AG04450 (cell line): ENCODE results near the gene CEP131. TPM values are rescaled to one million over a fixed set of nuclear protein-coding genes. Genes with fewer than 3 reads are reported as not detected.

Source experiments
- CTCF ChIA-PET: fragments of 300-600, 350-600 bp; formaldehyde crosslinking; extraction: SDS; loops from one replicate; lab custom pipeline; 2022; ENCODE audit warnings: antibody characterized with exemption, inconsistent platforms; lab: Charles Lee
- POLR2A ChIA-PET: fragments of 350-600 bp; formaldehyde crosslinking; extraction: SDS; loops from one replicate; lab custom pipeline; 2021; ENCODE audit warnings: antibody characterized with exemption, inconsistent platforms; lab: Yijun Ruan, JAX
- DNase-seq: peaks from one replicate; pipeline ENCODE4 v3.0.0-alpha.2; 2011; ENCODE audit warnings: low read depth, low spot score
- H3K27ac ChIP-seq: one replicate; pipeline ENCODE4 v1.5.1; 2012; ENCODE audit warnings: low read depth, low read length, control low read depth
- H3K27me3 ChIP-seq: one replicate; pipeline ENCODE4 v1.6.0; 2012; ENCODE audit warnings: low read length; ENCODE audit not compliant: control insufficient read depth, insufficient read depth
- H3K4me3 ChIP-seq: 2 replicates; pipeline ENCODE4 v1.5.1; 2011; ENCODE audit warnings: mild to moderate bottlenecking, low read depth, low read length, control low read depth
- H3K9me3 ChIP-seq: 2 replicates; pipeline ENCODE4 v1.5.1; 2012; ENCODE audit warnings: low read length; ENCODE audit not compliant: control insufficient read depth, insufficient read depth
- CTCF ChIP-seq: IDR thresholded peaks from 2 replicates; pipeline ENCODE4 v1.5.1; 2011; ENCODE audit warnings: low read depth, low read length, control low read depth, inconsistent platforms
- polyA plus RNA-seq: library from polyadenylated mRNA; depleted of rRNA; stranded (reverse); fragments of >200 nt; gene quantifications from 2 replicates; pipeline ENCODE4 v1.2.3, GENCODE V29; 2011

CEP131 gene
- polyA plus RNA-seq, 1 experiment: 2.2 TPM

GRCh38 chr17:81252326-81252986, 29.7 kb upstream of the CEP131 start:
- no peak for DNase-seq
- ChIA-PET POLR2A (interaction anchor here (0.5 kb wide), 2 partner anchors 258 to 284 kb away, joined by 3 to 4 read pairs; no protein-coding TSS in a partner anchor), CTCF (interaction anchor here (0.5 to 1.3 kb wide), 7 partner anchors 39 to 349 kb away, joined by 3 to 14 read pairs (median 3); no protein-coding TSS in a partner anchor)
- H3K9me3 ChIP-seq: peaks cover 8% of the 10 kb centered on the region; the same call in 1 of the 2 replicates
- no peak overlapping the region for H3K4me3 ChIP-seq
- H3K27me3 ChIP-seq: no peaks in the 10 kb centered on the region
- no peak for TF ChIP-seq CTCF
- H3K27ac ChIP-seq: no peak overlapping the region

- no peaks in the 10 kb centered on the region for H3K27me3 ChIP-seq
- no peak overlapping the region for H3K27ac ChIP-seq
- TF ChIP-seq CTCF: no peak
- H3K9me3 ChIP-seq: peaks cover 8% of the 10 kb centered on the region; the same call in 1 of the 2 replicates
- ChIA-PET CTCF (interaction anchor here (0.5 kb wide), 1 partner anchor 246 kb away, joined by 3 read pairs; no protein-coding TSS in a partner anchor), POLR2A (interaction anchor here (0.5 kb wide), 1 partner anchor 285 kb away, joined by 3 read pairs; no protein-coding TSS in a partner anchor)
- no peak overlapping the region for H3K4me3 ChIP-seq
- no peak for DNase-seq
These were observed 29.0 kb upstream of the CEP131 start for GRCh38 chr17:81251709-81252301.

GRCh38 chr17:81251094-81251708, 28.4 kb upstream of the CEP131 start:
- CTCF ChIA-PET: interaction anchor here (0.5 kb wide), 1 partner anchor 246 kb away, joined by 3 read pairs; no protein-coding TSS in a partner anchor
- POLR2A ChIA-PET: no interaction called here

GRCh38 chr17:81250286-81251093, 27.7 kb upstream of the CEP131 start:
- ChIA-PET CTCF (no interaction called here), POLR2A (no interaction called here)
- Histone ChIP-seq H3K9me3 (peaks cover 8% of the 10 kb centered on the region; the same call in 1 of the 2 replicates), H3K4me3 (no peak overlapping the region), H3K27me3 (no peaks in the 10 kb centered on the region), H3K27ac (no peak overlapping the region)
- no peak for TF ChIP-seq CTCF
- no peak for DNase-seq

More at GRCh38 chr17:81251094-81251708, 28.4 kb upstream of the CEP131 start:
- DNase-seq: no peak
- Histone ChIP-seq H3K9me3 (peaks cover 8% of the 10 kb centered on the region; the same call in 1 of the 2 replicates), H3K4me3 (no peak overlapping the region), H3K27ac (no peak overlapping the region), H3K27me3 (no peaks in the 10 kb centered on the region)
- TF ChIP-seq CTCF: no peak
